ENCODE results near the gene COL5A2. TPM values are rescaled to one million over a fixed set of nuclear protein-coding genes. Genes with fewer than 3 reads are reported as not detected.

COL5A2 gene
- total RNA-seq, 2 donors from 2014 or later: 99.4 to 135 TPM

GRCh38 chr2:189175869-189176433 is 3.6 kb downstream of the COL5A2 start:
- no peak overlapping the region for H3K27ac ChIP-seq
- DNase-seq (ENCODE audit: low spot score) (no peak), ATAC-seq (ENCODE audit: insufficient number of reproducible peaks, low FRiP score, low read depth) (no peak)
- no peaks in the 10 kb centered on the region for H3K36me3 ChIP-seq
- H3K4me3 ChIP-seq: peak overlapping the region; percentile 84
- no peaks in the 10 kb centered on the region for H3K27me3 ChIP-seq (replicated peaks; ENCODE audit: insufficient read depth)
- no peak for TF ChIP-seq CTCF (IDR thresholded peaks at IDR 0.05)
- peaks cover 13 to 39% of the 10 kb centered on the region in 2 donors for H3K4me1 ChIP-seq (ENCODE audit: control insufficient read depth in 1 of 2, low read depth in 2 of 2)
- no peaks in the 10 kb centered on the region for H3K9me3 ChIP-seq

GRCh38 chr2:189171956-189172609 is 7.5 kb downstream of the COL5A2 start:
- DNase-seq (ENCODE audit: low spot score) (no peak), ATAC-seq (ENCODE audit: insufficient number of reproducible peaks, low FRiP score, low read depth) (no peak)
- Histone ChIP-seq H3K36me3 (no peaks in the 10 kb centered on the region), H3K27me3 (replicated peaks; ENCODE audit: insufficient read depth) (no peaks in the 10 kb centered on the region), H3K4me1 (ENCODE audit: control insufficient read depth in 1 of 2, low read depth in 2 of 2) (peaks cover 32 to 60% of the 10 kb centered on the region in 2 donors), H3K4me3 (peak overlapping the region; percentile 42), H3K9me3 (no peaks in the 10 kb centered on the region), H3K27ac (peak overlapping the region in 1 of 2 donors; percentile 62)
- TF ChIP-seq CTCF (IDR thresholded peaks at IDR 0.05): peak; percentile 22

- TF ChIP-seq CTCF (IDR thresholded peaks at IDR 0.05): no peak
- Histone ChIP-seq H3K4me3 (no peak overlapping the region), H3K27me3 (replicated peaks; ENCODE audit: insufficient read depth) (no peaks in the 10 kb centered on the region)
Observed at GRCh38 chr2:189168856-189169499, 10.6 kb downstream of the COL5A2 start.

DNA sequence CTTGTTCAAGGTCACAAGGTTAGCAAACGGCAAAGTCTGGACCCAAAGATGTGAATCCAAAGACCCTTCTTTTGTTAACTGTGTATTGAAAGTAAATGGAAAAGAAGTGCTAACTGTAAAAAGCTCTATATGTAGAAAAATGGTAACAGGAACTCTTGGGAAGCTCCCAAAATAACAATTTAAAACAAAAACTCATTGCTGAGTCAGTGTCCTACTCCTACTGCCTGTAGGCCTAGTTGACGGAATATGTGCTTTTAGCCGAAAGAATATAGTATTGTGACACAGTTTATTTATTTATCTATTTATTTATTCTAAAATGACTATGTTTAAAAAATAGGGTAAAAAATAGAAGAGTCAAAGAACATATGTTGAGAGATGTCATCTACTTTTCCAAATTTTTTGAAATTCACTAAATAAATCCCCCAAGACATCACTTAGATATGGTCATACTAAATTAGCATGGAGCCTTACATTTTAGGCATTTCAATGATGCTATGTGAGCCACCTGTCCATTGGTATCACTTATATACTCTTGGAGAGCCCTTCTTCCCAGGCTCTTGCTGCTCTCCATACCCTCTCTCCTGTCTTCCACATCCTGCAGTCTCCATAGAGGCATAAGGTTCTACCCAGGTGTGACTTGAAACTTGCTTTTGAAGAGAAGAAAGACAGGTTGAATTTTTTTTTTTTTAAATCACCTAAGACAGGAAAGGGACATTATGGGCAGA is 13.7 kb downstream of the COL5A2 start:
- peaks cover 65 to 81% of the 10 kb centered on the region in 2 donors for H3K4me1 ChIP-seq (ENCODE audit: control insufficient read depth in 1 of 2, low read depth in 2 of 2)
- peak overlapping the region in 1 of 2 donors; percentile 37 for H3K27ac ChIP-seq
- no peaks in the 10 kb centered on the region for H3K27me3 ChIP-seq (replicated peaks; ENCODE audit: insufficient read depth)
- H3K4me3 ChIP-seq: no peak overlapping the region
- ATAC-seq (ENCODE audit: insufficient number of reproducible peaks, low FRiP score, low read depth) (no peak), DNase-seq (ENCODE audit: low spot score) (no peak)
- H3K9me3 ChIP-seq: no peaks in the 10 kb centered on the region
- H3K36me3 ChIP-seq: no peaks in the 10 kb centered on the region
- TF ChIP-seq CTCF (IDR thresholded peaks at IDR 0.05): no peak

More at GRCh38 chr2:189168856-189169499, 10.6 kb downstream of the COL5A2 start:
- H3K36me3 ChIP-seq: no peaks in the 10 kb centered on the region
- H3K27ac ChIP-seq: peak overlapping the region in 1 of 2 donors; percentile 13
- ATAC-seq (ENCODE audit: insufficient number of reproducible peaks, low FRiP score, low read depth) (no peak), DNase-seq (ENCODE audit: low spot score) (no peak)
- H3K9me3 ChIP-seq: no peaks in the 10 kb centered on the region
- peaks cover 58 to 71% of the 10 kb centered on the region in 2 donors for H3K4me1 ChIP-seq (ENCODE audit: control insufficient read depth in 1 of 2, low read depth in 2 of 2)

GRCh38 chr2:189164746-189165145 is 14.8 kb downstream of the COL5A2 start:
- ATAC-seq (ENCODE audit: insufficient number of reproducible peaks, low FRiP score, low read depth) (no peak), DNase-seq (ENCODE audit: low spot score) (no peak)
- TF ChIP-seq CTCF (IDR thresholded peaks at IDR 0.05): no peak
- Histone ChIP-seq H3K27ac (peak overlapping the region; percentile 66 to 69), H3K9me3 (no peaks in the 10 kb centered on the region), H3K36me3 (no peaks in the 10 kb centered on the region), H3K4me1 (ENCODE audit: control insufficient read depth in 1 of 2, low read depth in 2 of 2) (peaks cover 64 to 84% of the 10 kb centered on the region in 2 donors), H3K27me3 (replicated peaks; ENCODE audit: insufficient read depth) (no peaks in the 10 kb centered on the region), H3K4me3 (no peak overlapping the region)
